ENCODE measurements around the gene INPP5A.

GRCh38 chr10:132723330-132723970, 185.9 kb downstream of the INPP5A start:
- TF ChIP-seq CTCF (IDR thresholded peaks at IDR 0.05; ENCODE audit: low read depth, low read length, poor library complexity, severe bottlenecking): no peak
- no peak for TF ChIP-seq EZH2phosphoT487 (IDR thresholded peaks at IDR 0.05; ENCODE audit: borderline replicate concordance, low read length)

All from DOHH2 (cell line).